ENCODE results near the gene RBPJ. TPM values are rescaled to one million over a fixed set of nuclear protein-coding genes. Genes with fewer than 3 reads are reported as not detected.

RBPJ gene
- total RNA-seq, 2 donors from 2014 or later: 31.4 to 41.0 TPM

DNA sequence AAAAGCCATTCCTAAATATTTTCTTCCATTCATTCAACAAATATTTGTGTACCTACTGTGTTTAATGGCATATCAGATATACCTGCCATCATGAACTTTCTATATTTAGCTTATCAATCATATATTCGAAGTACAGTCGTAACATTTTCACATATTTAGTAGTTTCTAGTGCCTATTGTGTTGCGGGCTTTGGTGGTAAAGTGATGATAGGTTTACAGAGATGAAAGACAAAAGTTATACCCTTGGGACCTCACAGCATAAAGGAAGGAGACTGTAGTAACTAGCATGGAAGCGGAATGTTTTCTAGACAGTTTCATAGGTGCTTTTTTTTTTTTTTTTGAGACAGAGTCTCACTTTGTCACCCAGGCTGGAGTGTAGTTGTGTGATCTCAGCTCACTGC is 39.5 kb downstream of the RBPJ start:
- H3K4me1 ChIP-seq: peaks cover 0 to 25% of the 10 kb centered on the region in 2 donors

DNA sequence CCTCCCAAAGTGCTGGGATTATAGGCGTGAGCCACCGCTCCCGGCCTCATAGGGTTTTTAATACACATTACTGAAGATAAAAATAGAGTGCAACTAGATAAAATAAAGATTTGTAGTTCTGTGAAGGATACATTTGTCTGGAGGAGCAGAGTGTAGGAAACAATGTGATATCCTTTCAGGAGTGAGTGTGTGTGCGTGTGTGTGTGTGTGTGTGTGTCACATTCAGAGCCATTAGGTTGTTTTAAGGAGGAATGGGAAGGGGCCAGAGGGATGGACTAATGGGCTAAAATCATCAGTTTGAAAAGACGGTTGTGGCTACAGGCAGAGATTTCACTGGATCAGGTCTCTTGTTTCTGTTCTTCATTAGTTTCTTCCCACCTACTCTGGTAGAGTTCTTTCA is 40.0 kb downstream of the RBPJ start:
- Histone ChIP-seq H3K36me3 (no peaks in the 10 kb centered on the region), H3K4me1 (peaks cover 0 to 20% of the 10 kb centered on the region in 2 donors), H3K27me3 (no peaks in the 10 kb centered on the region), H3K27ac (no peak overlapping the region), H3K4me3 (no peak overlapping the region), H3K9me3 (no peaks in the 10 kb centered on the region)
- DNase-seq (ENCODE audit: low spot score): no peak
- TF ChIP-seq, protein P1, sequence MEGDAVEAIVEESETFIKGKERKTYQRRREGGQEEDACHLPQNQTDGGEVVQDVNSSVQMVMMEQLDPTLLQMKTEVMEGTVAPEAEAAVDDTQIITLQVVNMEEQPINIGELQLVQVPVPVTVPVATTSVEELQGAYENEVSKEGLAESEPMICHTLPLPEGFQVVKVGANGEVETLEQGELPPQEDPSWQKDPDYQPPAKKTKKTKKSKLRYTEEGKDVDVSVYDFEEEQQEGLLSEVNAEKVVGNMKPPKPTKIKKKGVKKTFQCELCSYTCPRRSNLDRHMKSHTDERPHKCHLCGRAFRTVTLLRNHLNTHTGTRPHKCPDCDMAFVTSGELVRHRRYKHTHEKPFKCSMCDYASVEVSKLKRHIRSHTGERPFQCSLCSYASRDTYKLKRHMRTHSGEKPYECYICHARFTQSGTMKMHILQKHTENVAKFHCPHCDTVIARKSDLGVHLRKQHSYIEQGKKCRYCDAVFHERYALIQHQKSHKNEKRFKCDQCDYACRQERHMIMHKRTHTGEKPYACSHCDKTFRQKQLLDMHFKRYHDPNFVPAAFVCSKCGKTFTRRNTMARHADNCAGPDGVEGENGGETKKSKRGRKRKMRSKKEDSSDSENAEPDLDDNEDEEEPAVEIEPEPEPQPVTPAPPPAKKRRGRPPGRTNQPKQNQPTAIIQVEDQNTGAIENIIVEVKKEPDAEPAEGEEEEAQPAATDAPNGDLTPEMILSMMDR (IDR thresholded peaks at IDR 0.05): no peak

More for the DNA sequence above, 39.5 kb downstream of the RBPJ start:
- no peak for DNase-seq (ENCODE audit: low spot score)
- Histone ChIP-seq H3K9me3 (no peaks in the 10 kb centered on the region), H3K36me3 (no peaks in the 10 kb centered on the region), H3K27me3 (no peaks in the 10 kb centered on the region), H3K4me3 (no peak overlapping the region), H3K27ac (no peak overlapping the region)
- TF ChIP-seq, protein P1 (IDR thresholded peaks at IDR 0.05): no peak

DNA sequence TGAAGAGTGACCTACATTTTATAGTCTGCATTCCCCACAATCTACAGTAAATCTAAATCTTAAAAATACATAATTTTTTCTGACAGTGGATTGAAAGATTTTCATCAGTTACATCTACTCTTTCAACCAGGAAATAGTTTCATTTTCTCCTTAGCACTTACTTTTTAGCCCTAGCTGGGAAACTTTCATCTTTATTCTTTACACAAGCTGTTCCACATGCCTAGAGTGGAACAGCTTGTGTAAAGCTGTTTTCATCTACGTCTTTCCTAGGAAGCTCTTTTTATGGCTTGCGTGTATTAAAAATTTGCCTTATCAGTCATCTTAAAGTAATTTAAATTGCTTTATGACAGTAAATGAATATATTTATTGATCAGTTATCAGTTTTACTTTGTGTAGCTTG is 40.5 kb downstream of the RBPJ start:
- no peak for DNase-seq (ENCODE audit: low spot score)
- Histone ChIP-seq H3K27ac (no peak overlapping the region), H3K4me1 (peaks cover 0 to 15% of the 10 kb centered on the region in 2 donors), H3K36me3 (no peaks in the 10 kb centered on the region), H3K9me3 (no peaks in the 10 kb centered on the region), H3K27me3 (no peaks in the 10 kb centered on the region), H3K4me3 (no peak overlapping the region)
- TF ChIP-seq, protein P1 (IDR thresholded peaks at IDR 0.05): no peak

DNA sequence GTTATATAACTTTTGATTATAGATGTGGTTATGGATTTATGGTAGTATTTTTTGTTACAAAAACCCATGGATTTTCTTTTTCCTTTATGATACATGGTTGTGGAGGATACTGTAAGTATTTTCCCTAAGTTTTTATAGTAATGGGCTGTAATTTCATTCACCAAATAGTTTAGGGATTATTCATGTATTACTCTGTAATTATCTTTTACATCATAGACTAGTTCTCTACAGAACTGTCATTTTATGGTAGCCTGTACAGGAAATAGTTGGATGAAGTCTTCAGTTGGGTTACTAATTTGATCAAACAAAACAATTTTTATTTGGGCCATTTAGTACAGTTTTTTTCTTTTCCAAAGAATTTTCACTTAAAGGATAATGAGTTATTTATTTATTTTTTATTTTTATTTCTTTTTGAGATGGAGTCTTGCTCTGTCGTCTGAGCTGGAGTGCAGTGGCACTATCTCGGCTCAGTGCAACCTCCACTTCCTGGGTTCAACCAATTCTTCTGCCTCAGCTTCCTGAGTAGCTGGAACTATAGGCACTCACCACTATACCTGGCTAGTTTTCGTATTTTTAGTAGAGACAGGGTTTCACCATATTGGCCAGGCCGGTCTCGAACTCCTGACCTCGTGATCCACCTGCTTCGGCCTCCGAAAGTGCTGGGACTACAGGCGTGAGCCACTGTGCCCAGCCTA is 42.1 kb downstream of the RBPJ start:
- no peaks in the 10 kb centered on the region for H3K9me3 ChIP-seq

DNA sequence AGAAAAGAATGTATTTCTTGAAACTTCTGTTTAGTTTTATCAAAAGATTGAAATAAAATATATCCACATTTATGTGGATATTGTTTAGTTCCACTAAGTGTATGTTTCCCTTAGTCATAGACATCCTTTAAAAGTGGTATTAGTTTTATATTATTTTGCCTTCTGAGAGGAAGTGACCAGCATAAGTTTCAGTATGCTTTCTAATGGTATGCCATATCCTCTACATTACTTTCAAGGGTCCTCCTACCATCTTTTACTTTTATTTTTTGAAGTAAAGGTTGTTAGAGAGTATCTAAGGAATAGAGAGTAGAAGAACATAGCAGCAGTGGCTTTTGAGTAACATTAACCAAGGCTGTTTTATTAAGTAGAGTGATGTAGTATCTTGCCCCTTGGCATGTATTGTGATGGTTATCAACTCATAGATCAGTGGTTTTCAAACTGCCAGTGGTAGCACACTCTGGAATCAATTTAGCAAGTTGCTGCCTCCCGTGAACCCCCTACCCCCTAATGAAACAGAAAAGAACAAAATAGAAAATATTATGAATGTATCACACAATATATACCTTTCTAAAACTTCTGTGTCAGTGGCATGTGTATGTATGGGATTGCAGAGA is 44.8 kb downstream of the RBPJ start:
- no peak overlapping the region for H3K27ac ChIP-seq
- no peak overlapping the region for H3K4me3 ChIP-seq
- DNase-seq (ENCODE audit: low spot score): no peak
- TF ChIP-seq, protein P1 (IDR thresholded peaks at IDR 0.05): no peak
- no peaks in the 10 kb centered on the region for H3K9me3 ChIP-seq
- peaks cover 0 to 11% of the 10 kb centered on the region in 2 donors for H3K4me1 ChIP-seq
- H3K27me3 ChIP-seq: no peaks in the 10 kb centered on the region
- H3K36me3 ChIP-seq: no peaks in the 10 kb centered on the region

More for the DNA sequence above, 42.1 kb downstream of the RBPJ start:
- TF ChIP-seq, protein P1 (IDR thresholded peaks at IDR 0.05): no peak
- Histone ChIP-seq H3K4me1 (peaks cover 0 to 7% of the 10 kb centered on the region in 2 donors), H3K27me3 (no peaks in the 10 kb centered on the region), H3K4me3 (no peak overlapping the region), H3K36me3 (no peaks in the 10 kb centered on the region), H3K27ac (no peak overlapping the region)
- DNase-seq (ENCODE audit: low spot score): no peak

Measured in right atrium auricular region (tissue), 2 donors.